GM19452 (cell line): Measurements from ENCODE around the gene TBX2.
"Not testable (repeated sequence)": the region's sequence is repeated elsewhere in the genome, so short reads cannot be mapped to it uniquely, and the experiment has no call there.

Experiments used
- ATAC-seq: cut with Tn5 transposase; IDR thresholded peaks from one replicate; pipeline ENCODE4 v1.9.1; 2021; ENCODE audit not compliant: unreplicated experiment

The TBX2 gene

GRCh38 chr17:61427567-61427966 is 27.9 kb downstream of the TBX2 start:
- ATAC-seq = no peak

- ATAC-seq = no peak
Measured at GRCh38 chr17:61429274-61429673, 29.6 kb downstream of the TBX2 start.

- ATAC-seq = not testable (repeated sequence)
Measured at GRCh38 chr17:61429831-61430230, 30.2 kb downstream of the TBX2 start.

GRCh38 chr17:61431594-61432311 is 32.1 kb downstream of the TBX2 start:
- ATAC-seq = no peak

GRCh38 chr17:61436273-61436672 is 36.6 kb downstream of the TBX2 start:
- no peak for ATAC-seq

- ATAC-seq = no peak
Measured at GRCh38 chr17:61436995-61437704, 37.5 kb downstream of the TBX2 start.

- ATAC-seq = no peak
Measured at GRCh38 chr17:61440697-61441096, 41.1 kb downstream of the TBX2 start.

- ATAC-seq = not testable (repeated sequence)
Measured at GRCh38 chr17:61441507-61441906, 41.9 kb downstream of the TBX2 start.

- no peak for ATAC-seq
Measured at GRCh38 chr17:61442136-61442775, 42.6 kb downstream of the TBX2 start.

- ATAC-seq = no peak
Measured at GRCh38 chr17:61442878-61443474, 43.3 kb downstream of the TBX2 start.

GRCh38 chr17:61443475-61443882 is 43.8 kb downstream of the TBX2 start:
- no peak for ATAC-seq

GRCh38 chr17:61444075-61444474 is 44.4 kb downstream of the TBX2 start:
- ATAC-seq = no peak

- no peak for ATAC-seq
Measured at GRCh38 chr17:61444831-61445230, 45.2 kb downstream of the TBX2 start.

GRCh38 chr17:61447358-61447757 is 47.7 kb downstream of the TBX2 start:
- no peak for ATAC-seq

GRCh38 chr17:61448042-61448441 is 48.4 kb downstream of the TBX2 start:
- ATAC-seq = no peak

- ATAC-seq = not testable (repeated sequence)
Measured at GRCh38 chr17:61449140-61449539, 49.5 kb downstream of the TBX2 start.

GRCh38 chr17:61449707-61450640 is 50.3 kb downstream of the TBX2 start:
- ATAC-seq = no peak

- no peak for ATAC-seq
Measured at GRCh38 chr17:61450641-61451537, 51.2 kb downstream of the TBX2 start.

GRCh38 chr17:61451538-61452300 is 52.1 kb downstream of the TBX2 start:
- no peak for ATAC-seq
